Lower leg skin (tissue), 3 donors: Measurements from ENCODE around the gene TMEM176A.

Source experiments
- CTCF ChIP-seq, 3 donors: fragments of 450-650 bp; IDR thresholded peaks; one replicate each; pipeline ENCODE4 v1.5.1; 2016; ENCODE audit warnings: antibody characterized with exemption in 3 of 3, mild to moderate bottlenecking in 3 of 3, moderate library complexity in 2 of 3
- POLR2A ChIP-seq, 2 donors: fragments of 450-650 bp; IDR thresholded peaks; one replicate each; pipeline ENCODE4 v1.6.1; 2016 to 2017; ENCODE audit warnings: antibody characterized with exemption in 2 of 2, mild to moderate bottlenecking in 1 of 2, moderate library complexity in 1 of 2

GRCh38 chr7:150787321-150788281, 13.0 kb upstream of the TMEM176A start:
- TF ChIP-seq POLR2A (IDR thresholded peaks at IDR 0.05) = no peak
- no peak for TF ChIP-seq CTCF (IDR thresholded peaks at IDR 0.05)
